ENCODE measurements around the gene KCNH2.
A peak's percentile ranks its signal among the peaks of the same experiment; 100 is the strongest.

DNA sequence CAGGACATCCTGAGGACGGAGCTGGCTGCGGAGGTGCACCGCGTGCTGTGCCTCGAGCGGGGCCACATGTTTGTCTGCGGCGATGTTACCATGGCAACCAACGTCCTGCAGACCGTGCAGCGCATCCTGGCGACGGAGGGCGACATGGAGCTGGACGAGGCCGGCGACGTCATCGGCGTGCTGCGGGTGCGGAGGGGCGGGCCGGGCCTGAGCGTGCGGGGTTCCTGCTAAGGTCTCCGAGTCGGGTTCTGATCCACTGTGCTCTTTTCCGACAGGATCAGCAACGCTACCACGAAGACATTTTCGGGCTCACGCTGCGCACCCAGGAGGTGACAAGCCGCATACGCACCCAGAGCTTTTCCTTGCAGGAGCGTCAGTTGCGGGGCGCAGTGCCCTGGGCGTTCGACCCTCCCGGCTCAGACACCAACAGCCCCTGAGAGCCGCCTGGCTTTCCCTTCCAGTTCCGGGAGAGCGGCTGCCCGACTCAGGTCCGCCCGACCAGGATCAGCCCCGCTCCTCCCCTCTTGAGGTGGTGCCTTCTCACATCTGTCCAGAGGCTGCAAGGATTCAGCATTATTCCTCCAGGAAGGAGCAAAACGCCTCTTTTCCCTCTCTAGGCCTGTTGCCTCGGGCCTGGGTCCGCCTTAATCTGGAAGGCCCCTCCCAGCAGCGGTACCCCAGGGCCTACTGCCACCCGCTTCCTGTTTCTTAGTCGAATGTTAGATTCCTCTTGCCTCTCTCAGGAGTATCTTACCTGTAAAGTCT lies 35.8 kb upstream of the KCNH2 start:
- TF ChIP-seq, protein P1, sequence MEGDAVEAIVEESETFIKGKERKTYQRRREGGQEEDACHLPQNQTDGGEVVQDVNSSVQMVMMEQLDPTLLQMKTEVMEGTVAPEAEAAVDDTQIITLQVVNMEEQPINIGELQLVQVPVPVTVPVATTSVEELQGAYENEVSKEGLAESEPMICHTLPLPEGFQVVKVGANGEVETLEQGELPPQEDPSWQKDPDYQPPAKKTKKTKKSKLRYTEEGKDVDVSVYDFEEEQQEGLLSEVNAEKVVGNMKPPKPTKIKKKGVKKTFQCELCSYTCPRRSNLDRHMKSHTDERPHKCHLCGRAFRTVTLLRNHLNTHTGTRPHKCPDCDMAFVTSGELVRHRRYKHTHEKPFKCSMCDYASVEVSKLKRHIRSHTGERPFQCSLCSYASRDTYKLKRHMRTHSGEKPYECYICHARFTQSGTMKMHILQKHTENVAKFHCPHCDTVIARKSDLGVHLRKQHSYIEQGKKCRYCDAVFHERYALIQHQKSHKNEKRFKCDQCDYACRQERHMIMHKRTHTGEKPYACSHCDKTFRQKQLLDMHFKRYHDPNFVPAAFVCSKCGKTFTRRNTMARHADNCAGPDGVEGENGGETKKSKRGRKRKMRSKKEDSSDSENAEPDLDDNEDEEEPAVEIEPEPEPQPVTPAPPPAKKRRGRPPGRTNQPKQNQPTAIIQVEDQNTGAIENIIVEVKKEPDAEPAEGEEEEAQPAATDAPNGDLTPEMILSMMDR (conservative IDR thresholded peaks at IDR 0.05; ENCODE audit: low read depth in 2 of 2) = peak in 1 of 2 experiments; percentile 42; a peak in 2 of 4 replicates
- TF ChIP-seq, protein P2, sequence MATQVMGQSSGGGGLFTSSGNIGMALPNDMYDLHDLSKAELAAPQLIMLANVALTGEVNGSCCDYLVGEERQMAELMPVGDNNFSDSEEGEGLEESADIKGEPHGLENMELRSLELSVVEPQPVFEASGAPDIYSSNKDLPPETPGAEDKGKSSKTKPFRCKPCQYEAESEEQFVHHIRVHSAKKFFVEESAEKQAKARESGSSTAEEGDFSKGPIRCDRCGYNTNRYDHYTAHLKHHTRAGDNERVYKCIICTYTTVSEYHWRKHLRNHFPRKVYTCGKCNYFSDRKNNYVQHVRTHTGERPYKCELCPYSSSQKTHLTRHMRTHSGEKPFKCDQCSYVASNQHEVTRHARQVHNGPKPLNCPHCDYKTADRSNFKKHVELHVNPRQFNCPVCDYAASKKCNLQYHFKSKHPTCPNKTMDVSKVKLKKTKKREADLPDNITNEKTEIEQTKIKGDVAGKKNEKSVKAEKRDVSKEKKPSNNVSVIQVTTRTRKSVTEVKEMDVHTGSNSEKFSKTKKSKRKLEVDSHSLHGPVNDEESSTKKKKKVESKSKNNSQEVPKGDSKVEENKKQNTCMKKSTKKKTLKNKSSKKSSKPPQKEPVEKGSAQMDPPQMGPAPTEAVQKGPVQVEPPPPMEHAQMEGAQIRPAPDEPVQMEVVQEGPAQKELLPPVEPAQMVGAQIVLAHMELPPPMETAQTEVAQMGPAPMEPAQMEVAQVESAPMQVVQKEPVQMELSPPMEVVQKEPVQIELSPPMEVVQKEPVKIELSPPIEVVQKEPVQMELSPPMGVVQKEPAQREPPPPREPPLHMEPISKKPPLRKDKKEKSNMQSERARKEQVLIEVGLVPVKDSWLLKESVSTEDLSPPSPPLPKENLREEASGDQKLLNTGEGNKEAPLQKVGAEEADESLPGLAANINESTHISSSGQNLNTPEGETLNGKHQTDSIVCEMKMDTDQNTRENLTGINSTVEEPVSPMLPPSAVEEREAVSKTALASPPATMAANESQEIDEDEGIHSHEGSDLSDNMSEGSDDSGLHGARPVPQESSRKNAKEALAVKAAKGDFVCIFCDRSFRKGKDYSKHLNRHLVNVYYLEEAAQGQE (IDR thresholded peaks at IDR 0.05; ENCODE audit: unreplicated experiment) = no peak
- TF ChIP-seq NANOG (IDR thresholded peaks at IDR 0.05; ENCODE audit: borderline replicate concordance) (no peak), POLR2AphosphoS5 (IDR thresholded peaks at IDR 0.05; ENCODE audit: low read depth) (peak; percentile 79), ZNF331 (CRISPR knock-in tag; IDR thresholded peaks at IDR 0.05; ENCODE audit: low read depth) (no peak), EZH2phosphoT487 (IDR thresholded peaks at IDR 0.05; ENCODE audit: unreplicated experiment) (no peak), CREB1 (CRISPR knock-in tag; IDR thresholded peaks at IDR 0.05; ENCODE audit: low read depth) (peak; percentile 93), EZH2 (IDR thresholded peaks at IDR 0.05; ENCODE audit: low read depth, unreplicated experiment) (no peak), STAT1 (IDR thresholded peaks at IDR 0.05; ENCODE audit: unreplicated experiment) (no peak), JUNB (IDR thresholded peaks at IDR 0.05; ENCODE audit: unreplicated experiment) (no peak)
- TF ChIP-seq, protein P3, sequence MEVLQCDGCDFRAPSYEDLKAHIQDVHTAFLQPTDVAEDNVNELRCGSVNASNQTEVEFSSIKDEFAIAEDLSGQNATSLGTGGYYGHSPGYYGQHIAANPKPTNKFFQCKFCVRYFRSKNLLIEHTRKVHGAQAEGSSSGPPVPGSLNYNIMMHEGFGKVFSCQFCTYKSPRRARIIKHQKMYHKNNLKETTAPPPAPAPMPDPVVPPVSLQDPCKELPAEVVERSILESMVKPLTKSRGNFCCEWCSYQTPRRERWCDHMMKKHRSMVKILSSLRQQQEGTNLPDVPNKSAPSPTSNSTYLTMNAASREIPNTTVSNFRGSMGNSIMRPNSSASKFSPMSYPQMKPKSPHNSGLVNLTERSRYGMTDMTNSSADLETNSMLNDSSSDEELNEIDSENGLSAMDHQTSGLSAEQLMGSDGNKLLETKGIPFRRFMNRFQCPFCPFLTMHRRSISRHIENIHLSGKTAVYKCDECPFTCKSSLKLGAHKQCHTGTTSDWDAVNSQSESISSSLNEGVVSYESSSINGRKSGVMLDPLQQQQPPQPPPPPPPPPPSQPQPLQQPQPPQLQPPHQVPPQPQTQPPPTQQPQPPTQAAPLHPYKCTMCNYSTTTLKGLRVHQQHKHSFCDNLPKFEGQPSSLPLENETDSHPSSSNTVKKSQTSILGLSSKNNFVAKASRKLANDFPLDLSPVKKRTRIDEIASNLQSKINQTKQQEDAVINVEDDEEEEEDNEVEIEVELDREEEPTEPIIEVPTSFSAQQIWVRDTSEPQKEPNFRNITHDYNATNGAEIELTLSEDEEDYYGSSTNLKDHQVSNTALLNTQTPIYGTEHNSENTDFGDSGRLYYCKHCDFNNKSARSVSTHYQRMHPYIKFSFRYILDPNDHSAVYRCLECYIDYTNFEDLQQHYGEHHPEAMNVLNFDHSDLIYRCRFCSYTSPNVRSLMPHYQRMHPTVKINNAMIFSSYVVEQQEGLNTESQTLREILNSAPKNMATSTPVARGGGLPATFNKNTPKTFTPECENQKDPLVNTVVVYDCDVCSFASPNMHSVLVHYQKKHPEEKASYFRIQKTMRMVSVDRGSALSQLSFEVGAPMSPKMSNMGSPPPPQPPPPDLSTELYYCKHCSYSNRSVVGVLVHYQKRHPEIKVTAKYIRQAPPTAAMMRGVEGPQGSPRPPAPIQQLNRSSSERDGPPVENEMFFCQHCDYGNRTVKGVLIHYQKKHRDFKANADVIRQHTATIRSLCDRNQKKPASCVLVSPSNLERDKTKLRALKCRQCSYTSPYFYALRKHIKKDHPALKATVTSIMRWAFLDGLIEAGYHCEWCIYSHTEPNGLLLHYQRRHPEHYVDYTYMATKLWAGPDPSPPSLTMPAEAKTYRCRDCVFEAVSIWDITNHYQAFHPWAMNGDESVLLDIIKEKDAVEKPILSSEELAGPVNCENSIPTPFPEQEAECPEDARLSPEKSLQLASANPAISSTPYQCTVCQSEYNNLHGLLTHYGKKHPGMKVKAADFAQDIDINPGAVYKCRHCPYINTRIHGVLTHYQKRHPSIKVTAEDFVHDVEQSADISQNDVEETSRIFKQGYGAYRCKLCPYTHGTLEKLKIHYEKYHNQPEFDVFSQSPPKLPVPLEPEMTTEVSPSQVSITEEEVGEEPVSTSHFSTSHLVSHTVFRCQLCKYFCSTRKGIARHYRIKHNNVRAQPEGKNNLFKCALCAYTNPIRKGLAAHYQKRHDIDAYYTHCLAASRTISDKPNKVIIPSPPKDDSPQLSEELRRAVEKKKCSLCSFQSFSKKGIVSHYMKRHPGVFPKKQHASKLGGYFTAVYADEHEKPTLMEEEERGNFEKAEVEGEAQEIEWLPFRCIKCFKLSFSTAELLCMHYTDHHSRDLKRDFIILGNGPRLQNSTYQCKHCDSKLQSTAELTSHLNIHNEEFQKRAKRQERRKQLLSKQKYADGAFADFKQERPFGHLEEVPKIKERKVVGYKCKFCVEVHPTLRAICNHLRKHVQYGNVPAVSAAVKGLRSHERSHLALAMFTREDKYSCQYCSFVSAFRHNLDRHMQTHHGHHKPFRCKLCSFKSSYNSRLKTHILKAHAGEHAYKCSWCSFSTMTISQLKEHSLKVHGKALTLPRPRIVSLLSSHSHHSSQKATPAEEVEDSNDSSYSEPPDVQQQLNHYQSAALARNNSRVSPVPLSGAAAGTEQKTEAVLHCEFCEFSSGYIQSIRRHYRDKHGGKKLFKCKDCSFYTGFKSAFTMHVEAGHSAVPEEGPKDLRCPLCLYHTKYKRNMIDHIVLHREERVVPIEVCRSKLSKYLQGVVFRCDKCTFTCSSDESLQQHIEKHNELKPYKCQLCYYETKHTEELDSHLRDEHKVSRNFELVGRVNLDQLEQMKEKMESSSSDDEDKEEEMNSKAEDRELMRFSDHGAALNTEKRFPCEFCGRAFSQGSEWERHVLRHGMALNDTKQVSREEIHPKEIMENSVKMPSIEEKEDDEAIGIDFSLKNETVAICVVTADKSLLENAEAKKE (CRISPR knock-in tag; IDR thresholded peaks at IDR 0.05) = no peak

Data from GM23338 (cell line).